ENCODE data around the gene CNTNAP2. TPM values are rescaled to one million over a fixed set of nuclear protein-coding genes. Genes with fewer than 3 reads are reported as not detected.
"Not testable (repeated sequence)": the region's sequence is repeated elsewhere in the genome, so short reads cannot be mapped to it uniquely, and the experiment has no call there.

The CNTNAP2 gene
- total RNA-seq, 6 experiments from 2014 or later, result 1.8 to 8.1 (median 3.9) TPM

GRCh38 chr7:146223851-146224250, 107.2 kb downstream of the CNTNAP2 start:
- DNase-seq, result no peak
- no peak overlapping the region for H3K4me3 ChIP-seq
- H3K4me1 ChIP-seq, result no peaks in the 10 kb centered on the region
- 59% methylated on average over 1 of the region's 1 CpG for WGBS (ENCODE audit: insufficient coverage, low coverage, low lambda C conversion rate, missing lambda C conversion rate)
- no peak overlapping the region for H3K27ac ChIP-seq
- TF ChIP-seq CTCF (IDR thresholded peaks at IDR 0.05), result no peak
- TF ChIP-seq POLR2A (IDR thresholded peaks at IDR 0.05), result no peak
- no peaks in the 10 kb centered on the region for H3K27me3 ChIP-seq
- H3K36me3 ChIP-seq, result no peaks in the 10 kb centered on the region
- no peaks in the 10 kb centered on the region for H3K9me3 ChIP-seq
- intact Hi-C loops (cut with DNase I), result no loop called here
- no peak for ATAC-seq

GRCh38 chr7:146232604-146233003, 116.0 kb downstream of the CNTNAP2 start:
- 43% methylated on average over 2 of the region's 2 CpGs for WGBS (ENCODE audit: insufficient coverage, low coverage, low lambda C conversion rate, missing lambda C conversion rate)
- Histone ChIP-seq H3K4me1 (no peaks in the 10 kb centered on the region), H3K27ac (no peak overlapping the region), H3K36me3 (no peaks in the 10 kb centered on the region), H3K4me3 (no peak overlapping the region), H3K9me3 (no peaks in the 10 kb centered on the region), H3K27me3 (no peaks in the 10 kb centered on the region)
- DNase-seq (no peak), ATAC-seq (no peak)
- intact Hi-C loops (cut with DNase I), result no loop called here
- TF ChIP-seq CTCF (IDR thresholded peaks at IDR 0.05) (no peak), POLR2A (IDR thresholded peaks at IDR 0.05) (no peak)

- no peak for ATAC-seq
- intact Hi-C loops (cut with DNase I), result no loop called here
- DNase-seq, result no peak
- 9% methylated on average over 1 of the region's 1 CpG for WGBS (ENCODE audit: insufficient coverage, low coverage, low lambda C conversion rate, missing lambda C conversion rate)
- no peaks in the 10 kb centered on the region for H3K27me3 ChIP-seq
- H3K9me3 ChIP-seq, result no peaks in the 10 kb centered on the region
- TF ChIP-seq POLR2A (IDR thresholded peaks at IDR 0.05), result no peak
- no peak for TF ChIP-seq CTCF (IDR thresholded peaks at IDR 0.05)
- H3K27ac ChIP-seq, result no peak overlapping the region
- no peaks in the 10 kb centered on the region for H3K36me3 ChIP-seq
- H3K4me1 ChIP-seq, result no peaks in the 10 kb centered on the region
- H3K4me3 ChIP-seq, result no peak overlapping the region
Observed at GRCh38 chr7:146235195-146235594, 118.6 kb downstream of the CNTNAP2 start.

- intact Hi-C loops (cut with DNase I), result no loop called here
- H3K27ac ChIP-seq, result no peak overlapping the region
- H3K27me3 ChIP-seq, result no peaks in the 10 kb centered on the region
- no peaks in the 10 kb centered on the region for H3K9me3 ChIP-seq
- H3K4me3 ChIP-seq, result no peak overlapping the region
- ATAC-seq (no peak), DNase-seq (no peak)
- no peaks in the 10 kb centered on the region for H3K36me3 ChIP-seq
- no peak for TF ChIP-seq POLR2A (IDR thresholded peaks at IDR 0.05)
- no peak for TF ChIP-seq CTCF (IDR thresholded peaks at IDR 0.05)
- no peaks in the 10 kb centered on the region for H3K4me1 ChIP-seq
Observed at GRCh38 chr7:146242661-146243060, 126.1 kb downstream of the CNTNAP2 start.

- H3K27me3 ChIP-seq; H3K36me3 ChIP-seq; intact Hi-C loops (cut with DNase I); H3K9me3 ChIP-seq; H3K4me3 ChIP-seq; DNase-seq; ATAC-seq; H3K4me1 ChIP-seq; H3K27ac ChIP-seq: not testable (repeated sequence)
- WGBS (ENCODE audit: insufficient coverage, low coverage, low lambda C conversion rate, missing lambda C conversion rate), result 5% methylated on average over 15 of the region's 15 CpGs
Observed at GRCh38 chr7:146247991-146248390, 131.4 kb downstream of the CNTNAP2 start.

- DNase-seq; intact Hi-C loops (cut with DNase I); H3K27me3 ChIP-seq; H3K4me1 ChIP-seq; H3K36me3 ChIP-seq; H3K27ac ChIP-seq; H3K4me3 ChIP-seq; ATAC-seq; H3K9me3 ChIP-seq: not testable (repeated sequence)
- WGBS (ENCODE audit: insufficient coverage, low coverage, low lambda C conversion rate, missing lambda C conversion rate), result 9% methylated on average over 6 of the region's 7 CpGs
Observed at GRCh38 chr7:146248744-146249143, 132.1 kb downstream of the CNTNAP2 start.
